Hematopoietic multipotent progenitor cell treated with erythropoietin and hydrocortisone succinate and interleukin-3 and kit ligand, for 17 days (in vitro differentiated cells): ENCODE results near the gene AKIP1.
"Not testable (repeated sequence)": the region's sequence is repeated elsewhere in the genome, so short reads cannot be mapped to it uniquely, and the experiment has no call there.

Experiments used
- DNase-seq: peaks from one replicate; pipeline ENCODE4 v3.0.0-alpha.2; 2015; ENCODE audit warnings: low spot score

The AKIP1 gene

GRCh38 chr11:8911029-8911823 lies at the start of gene AKIP1:
TSS of gene AKIP1 (plus strand) at chr11:8911189. CDS start at chr11:8911450, 261 bp downstream.
- DNase-seq, result peak; percentile 81

GRCh38 chr11:8863838-8864237 lies 47.2 kb upstream of the AKIP1 start:
- DNase-seq, result no peak

- DNase-seq, result no peak
Measured at GRCh38 chr11:8865304-8865703, 45.7 kb upstream of the AKIP1 start.

GRCh38 chr11:8867035-8867434 lies 44.0 kb upstream of the AKIP1 start:
- no peak for DNase-seq

- no peak for DNase-seq
Measured at GRCh38 chr11:8867931-8868631, 42.9 kb upstream of the AKIP1 start.

GRCh38 chr11:8870411-8871170 lies 40.4 kb upstream of the AKIP1 start:
- no peak for DNase-seq

GRCh38 chr11:8871171-8871775 lies 39.7 kb upstream of the AKIP1 start:
- DNase-seq, result no peak

- DNase-seq, result no peak
Measured at GRCh38 chr11:8871962-8872361, 39.0 kb upstream of the AKIP1 start.

- DNase-seq, result no peak
Measured at GRCh38 chr11:8873741-8874405, 37.1 kb upstream of the AKIP1 start.

- DNase-seq, result no peak
Measured at GRCh38 chr11:8878771-8879170, 32.2 kb upstream of the AKIP1 start.

- DNase-seq, result not testable (repeated sequence)
Measured at GRCh38 chr11:8881585-8881984, 29.4 kb upstream of the AKIP1 start.

- no peak for DNase-seq
Measured at GRCh38 chr11:8886322-8886721, 24.7 kb upstream of the AKIP1 start.

GRCh38 chr11:8891185-8891584 lies 19.8 kb upstream of the AKIP1 start:
- DNase-seq, result not testable (repeated sequence)

- no peak for DNase-seq
Measured at GRCh38 chr11:8899119-8899753, 11.8 kb upstream of the AKIP1 start.

GRCh38 chr11:8905528-8906165 lies 5.3 kb upstream of the AKIP1 start:
- DNase-seq, result no peak

GRCh38 chr11:8907116-8907515 lies 3.9 kb upstream of the AKIP1 start:
- no peak for DNase-seq

- no peak for DNase-seq
Measured at GRCh38 chr11:8908099-8908498, 2.9 kb upstream of the AKIP1 start.

GRCh38 chr11:8910649-8911026 lies 351 bp upstream of the AKIP1 start:
- no peak for DNase-seq

GRCh38 chr11:8913961-8914660 lies 3.1 kb downstream of the AKIP1 start:
- DNase-seq, result peak; percentile 85

GRCh38 chr11:8914661-8915018 lies 3.7 kb downstream of the AKIP1 start:
- no peak for DNase-seq
